Renal cortex interstitium (tissue), 15 donors: ENCODE data around the gene TAF1L. TPM values are rescaled to one million over a fixed set of nuclear protein-coding genes. Genes with fewer than 3 reads are reported as not detected.
"Not testable (repeated sequence)": the region's sequence is repeated elsewhere in the genome, so short reads cannot be mapped to it uniquely, and the experiment has no call there.

ENCODE experiments used
- DNase-seq, 11 donors: peaks; one replicate each; pipeline ENCODE4 v3.0.0-alpha.2; 2013; ENCODE audit warnings: low read depth in 9 of 11, low spot score in 4 of 11; ENCODE audit errors: extremely low read depth in 1 of 11
- long read RNA-seq, 16 experiments: transcript quantifications; one replicate each; lab custom pipeline, GENCODE V29; 2026
- polyA plus RNA-seq, 3 donors: library from polyadenylated mRNA; unstranded; fragments of 120-200 nt; gene quantifications; one replicate each; pipeline ENCODE4 v1.2.1, GENCODE V29; 2013; ENCODE audit not compliant: insufficient read length in 3 of 3

The TAF1L gene, protein sequence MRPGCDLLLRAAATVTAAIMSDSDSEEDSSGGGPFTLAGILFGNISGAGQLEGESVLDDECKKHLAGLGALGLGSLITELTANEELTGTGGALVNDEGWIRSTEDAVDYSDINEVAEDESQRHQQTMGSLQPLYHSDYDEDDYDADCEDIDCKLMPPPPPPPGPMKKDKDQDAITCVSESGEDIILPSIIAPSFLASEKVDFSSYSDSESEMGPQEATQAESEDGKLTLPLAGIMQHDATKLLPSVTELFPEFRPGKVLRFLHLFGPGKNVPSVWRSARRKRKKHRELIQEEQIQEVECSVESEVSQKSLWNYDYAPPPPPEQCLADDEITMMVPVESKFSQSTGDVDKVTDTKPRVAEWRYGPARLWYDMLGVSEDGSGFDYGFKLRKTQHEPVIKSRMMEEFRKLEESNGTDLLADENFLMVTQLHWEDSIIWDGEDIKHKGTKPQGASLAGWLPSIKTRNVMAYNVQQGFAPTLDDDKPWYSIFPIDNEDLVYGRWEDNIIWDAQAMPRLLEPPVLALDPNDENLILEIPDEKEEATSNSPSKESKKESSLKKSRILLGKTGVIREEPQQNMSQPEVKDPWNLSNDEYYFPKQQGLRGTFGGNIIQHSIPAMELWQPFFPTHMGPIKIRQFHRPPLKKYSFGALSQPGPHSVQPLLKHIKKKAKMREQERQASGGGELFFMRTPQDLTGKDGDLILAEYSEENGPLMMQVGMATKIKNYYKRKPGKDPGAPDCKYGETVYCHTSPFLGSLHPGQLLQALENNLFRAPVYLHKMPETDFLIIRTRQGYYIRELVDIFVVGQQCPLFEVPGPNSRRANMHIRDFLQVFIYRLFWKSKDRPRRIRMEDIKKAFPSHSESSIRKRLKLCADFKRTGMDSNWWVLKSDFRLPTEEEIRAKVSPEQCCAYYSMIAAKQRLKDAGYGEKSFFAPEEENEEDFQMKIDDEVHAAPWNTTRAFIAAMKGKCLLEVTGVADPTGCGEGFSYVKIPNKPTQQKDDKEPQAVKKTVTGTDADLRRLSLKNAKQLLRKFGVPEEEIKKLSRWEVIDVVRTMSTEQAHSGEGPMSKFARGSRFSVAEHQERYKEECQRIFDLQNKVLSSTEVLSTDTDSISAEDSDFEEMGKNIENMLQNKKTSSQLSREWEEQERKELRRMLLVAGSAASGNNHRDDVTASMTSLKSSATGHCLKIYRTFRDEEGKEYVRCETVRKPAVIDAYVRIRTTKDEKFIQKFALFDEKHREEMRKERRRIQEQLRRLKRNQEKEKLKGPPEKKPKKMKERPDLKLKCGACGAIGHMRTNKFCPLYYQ (N-terminal part only)
- under 1 TPM; 0.08 to 0.15 (median 0.09) TPM for polyA plus RNA-seq
- long read RNA-seq, donor 1: 0 reads
- long read RNA-seq, donor 2, full-length matches to known transcripts: 2 of 2 reads
- long read RNA-seq, donor 2, partial matches to known transcripts: 0 of 2 reads
- long read RNA-seq, donor 2, other reads (novel, unspliced or antisense): 0 of 2 reads
- long read RNA-seq, donor 3: 0 reads
- long read RNA-seq, donor 4: 0 reads
- long read RNA-seq, donor 5: 0 reads
- long read RNA-seq, donor 6: 0 reads
- long read RNA-seq, donor 7: 0 reads
- long read RNA-seq, donor 8, full-length matches to known transcripts: 1 of 1 reads
- long read RNA-seq, donor 8, partial matches to known transcripts: 0 of 1 reads
- long read RNA-seq, donor 8, other reads (novel, unspliced or antisense): 0 of 1 reads
- long read RNA-seq, donor 9: 0 reads
- long read RNA-seq, donor 10: 0 reads
- long read RNA-seq, donor 11: 0 reads
- long read RNA-seq, donor 12: 0 reads
- long read RNA-seq, donor 13: 0 reads
- long read RNA-seq, donor 14: 0 reads
- long read RNA-seq, donor 15: 0 reads
- long read RNA-seq, donor 16, full-length matches to known transcripts: 1 of 1 reads
- long read RNA-seq, donor 16, partial matches to known transcripts: 0 of 1 reads
- long read RNA-seq, donor 16, other reads (novel, unspliced or antisense): 0 of 1 reads

DNA sequence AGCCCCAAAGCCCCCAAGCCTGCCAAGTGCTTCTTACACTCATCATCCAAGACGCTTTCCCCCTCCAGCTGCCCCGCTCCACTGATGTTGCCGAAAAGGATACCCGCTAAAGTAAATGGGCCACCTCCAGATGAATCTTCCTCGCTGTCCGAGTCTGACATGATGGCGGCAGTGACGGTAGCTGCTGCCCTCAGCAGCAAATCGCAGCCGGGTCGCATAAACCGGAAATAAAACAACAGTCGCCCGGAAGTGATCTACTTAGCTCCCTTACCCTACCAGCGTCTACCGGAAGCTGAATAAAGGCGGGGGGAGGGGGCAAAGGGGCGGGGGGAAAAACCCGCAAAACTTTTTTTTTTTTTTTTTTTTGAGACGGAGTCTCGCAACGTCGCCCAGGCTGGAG is at the start of gene TAF1L:
TAF1L (minus strand) TSS at position 308 of the 400 bp plus-strand sequence; CDS start at position 218, 90 bp downstream.
- DNase-seq: no peak

DNA sequence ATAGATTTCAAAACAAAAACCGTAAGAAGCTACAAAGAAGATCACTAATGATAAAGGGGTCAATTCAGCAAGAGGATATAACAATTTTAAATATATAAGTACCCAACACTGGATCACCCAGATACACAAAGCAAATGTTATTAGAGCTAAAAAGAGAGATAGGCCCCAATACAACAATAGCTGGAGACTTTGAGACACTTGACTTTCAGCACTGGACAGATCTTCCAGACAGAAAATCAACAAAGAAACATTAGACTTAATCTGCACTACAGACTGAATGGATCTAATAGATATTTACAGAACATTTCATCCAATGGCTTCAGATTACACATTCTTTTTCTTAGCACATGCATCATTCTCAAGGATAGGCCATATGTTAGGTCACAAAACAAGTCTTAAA is 46.3 kb upstream of the TAF1L start:
- DNase-seq: no peak

DNA sequence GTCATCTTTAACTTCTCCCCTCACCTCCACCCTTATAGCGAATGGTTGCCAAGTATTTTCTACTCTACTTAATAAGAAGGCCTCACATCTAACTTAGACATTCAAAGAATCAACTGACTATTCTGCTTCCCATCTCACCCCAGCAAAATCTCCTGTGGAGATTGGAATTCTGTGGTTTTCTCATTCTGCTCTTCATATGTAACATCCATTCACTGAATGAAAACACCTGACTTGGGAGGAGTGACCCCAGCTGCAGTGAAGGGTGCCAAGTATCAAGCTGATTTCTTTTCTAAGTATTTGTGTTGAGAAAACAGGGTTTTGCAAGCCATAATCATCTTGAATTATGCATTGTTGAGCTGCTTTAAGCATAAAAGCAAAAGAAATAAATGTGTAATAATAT is 42.5 kb upstream of the TAF1L start:
- no peak for DNase-seq

DNA sequence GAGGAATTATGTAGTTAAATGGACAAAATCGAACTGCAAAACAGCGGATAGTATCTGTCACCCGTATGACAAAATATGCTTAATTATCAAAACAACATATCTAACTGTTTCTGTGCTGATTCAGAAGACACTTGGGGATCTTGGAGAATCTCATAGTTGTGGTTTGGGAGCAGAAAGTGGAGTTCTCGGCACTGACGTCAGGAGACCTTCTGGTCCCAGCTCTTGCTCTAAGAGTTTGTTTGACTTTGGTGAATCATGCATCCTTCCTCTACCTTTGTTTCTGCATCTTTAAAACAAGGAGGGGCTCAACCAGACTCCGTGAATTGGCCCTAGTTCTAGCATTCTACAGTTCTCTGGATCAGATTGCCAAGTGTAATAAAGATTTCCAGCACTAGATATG is 37.0 kb upstream of the TAF1L start:
- DNase-seq: no peak

DNA sequence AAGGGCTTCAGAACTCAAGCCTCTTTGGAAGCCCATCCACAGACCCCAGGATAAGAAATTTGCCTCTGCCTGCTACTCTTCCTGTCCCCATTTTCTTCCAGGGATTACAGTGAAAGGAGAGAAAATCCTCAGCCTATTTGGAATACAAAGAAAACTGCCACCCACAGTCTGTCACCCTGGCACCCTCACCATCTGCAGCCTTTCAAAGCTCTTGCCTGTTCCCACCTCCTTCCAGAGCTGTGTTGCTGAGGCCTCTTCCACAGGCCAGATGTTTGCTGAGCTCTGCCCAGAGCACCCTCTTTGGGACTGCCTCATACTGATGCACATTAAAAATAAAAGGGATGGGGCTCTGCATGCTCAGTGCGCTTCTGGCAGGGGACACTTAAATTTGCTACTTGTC is 35.9 kb upstream of the TAF1L start:
- no peak for DNase-seq

DNA sequence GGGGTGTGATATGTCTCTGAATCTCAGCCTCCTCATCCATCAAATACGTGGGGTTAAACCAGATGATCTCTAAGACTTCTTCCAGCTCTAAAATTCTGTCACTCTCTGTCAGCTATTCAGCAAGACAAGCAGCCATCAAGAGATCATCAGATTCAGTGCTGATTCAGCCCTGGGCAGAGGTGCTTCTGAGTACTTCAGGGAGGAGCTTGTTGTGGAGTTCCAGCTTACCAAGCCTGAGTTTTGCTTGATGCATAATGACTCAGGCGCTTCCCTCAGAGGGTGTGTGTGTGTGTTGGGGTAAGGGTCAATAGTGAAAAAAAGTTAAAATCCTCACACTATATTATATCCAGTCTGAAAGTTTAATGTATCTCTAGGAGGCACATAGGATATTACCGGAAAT is 29.6 kb upstream of the TAF1L start:
- no peak for DNase-seq

DNA sequence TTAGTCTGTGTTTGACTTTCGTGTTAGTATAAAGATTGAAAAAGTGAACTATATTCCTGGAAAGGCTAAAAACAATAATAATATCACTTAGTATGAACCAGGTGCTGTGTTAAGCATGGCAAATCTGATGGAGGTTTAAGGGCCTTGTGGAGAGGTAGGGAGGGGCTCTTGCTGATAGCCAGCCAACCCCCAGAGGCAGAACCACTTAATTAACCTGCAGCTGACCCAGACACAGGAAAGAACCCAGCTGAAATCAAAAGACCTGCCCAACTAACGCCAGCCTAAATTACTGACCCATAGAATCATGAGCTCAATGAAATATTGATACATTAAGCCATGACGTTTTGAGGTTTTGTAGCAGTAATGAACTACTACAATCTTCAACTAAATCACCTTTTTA is 28.3 kb upstream of the TAF1L start:
- DNase-seq: no peak

DNA sequence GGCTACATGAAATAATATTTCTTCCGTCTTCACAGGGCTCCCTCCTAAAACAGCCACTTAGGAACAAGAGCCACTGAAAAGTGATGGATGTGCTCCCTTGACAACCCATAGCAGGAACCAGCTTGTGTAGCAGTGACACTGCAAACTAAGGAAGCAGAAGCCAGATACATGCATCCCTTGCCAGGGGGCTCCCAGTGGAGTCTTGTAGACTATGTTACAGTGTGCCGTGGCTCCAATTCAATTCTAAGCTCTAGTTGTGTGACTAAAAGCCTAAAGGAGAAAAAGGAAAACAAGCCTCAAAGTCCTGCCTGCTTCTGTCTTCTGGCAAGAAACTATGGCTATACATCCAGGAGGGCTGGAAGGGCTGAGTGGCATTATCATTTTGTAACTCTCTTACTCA is 12.2 kb upstream of the TAF1L start:
- DNase-seq: no peak

DNA sequence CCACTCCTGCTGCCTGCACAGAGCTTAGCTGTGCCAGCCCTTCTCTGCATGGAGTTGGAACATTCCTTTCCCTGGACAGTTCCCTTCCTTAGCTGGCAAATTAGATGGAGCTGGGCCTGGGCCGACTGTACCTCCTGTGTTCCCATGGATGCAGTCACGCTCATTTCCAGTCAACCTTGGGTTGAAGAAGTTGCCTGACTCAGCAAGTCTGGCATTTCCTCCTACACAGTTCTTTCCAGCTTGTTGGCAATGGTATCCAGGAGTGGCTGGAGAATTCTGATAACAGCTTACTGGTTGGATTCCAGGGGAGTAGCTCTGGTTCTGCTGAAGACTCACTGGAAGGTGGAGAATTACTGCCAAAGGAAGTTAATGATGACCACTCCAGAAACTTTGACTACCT is 9.2 kb upstream of the TAF1L start:
- DNase-seq: no peak

DNA sequence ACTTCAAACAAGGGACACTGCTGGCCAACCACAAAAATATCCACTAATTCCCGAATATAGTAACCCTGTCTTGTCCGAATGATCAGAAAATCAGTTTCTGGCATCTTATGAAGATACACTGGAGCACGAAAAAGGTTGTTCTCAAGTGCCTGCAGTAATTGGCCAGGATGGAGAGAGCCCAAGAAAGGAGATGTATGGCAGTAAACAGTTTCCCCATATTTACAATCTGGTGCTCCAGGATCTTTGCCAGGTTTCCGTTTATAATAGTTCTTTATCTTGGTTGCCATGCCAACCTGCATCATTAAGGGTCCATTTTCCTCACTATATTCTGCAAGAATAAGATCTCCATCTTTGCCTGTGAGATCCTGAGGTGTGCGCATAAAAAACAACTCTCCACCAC is 2.3 kb downstream of the TAF1L start:
- DNase-seq: not testable (repeated sequence)

DNA sequence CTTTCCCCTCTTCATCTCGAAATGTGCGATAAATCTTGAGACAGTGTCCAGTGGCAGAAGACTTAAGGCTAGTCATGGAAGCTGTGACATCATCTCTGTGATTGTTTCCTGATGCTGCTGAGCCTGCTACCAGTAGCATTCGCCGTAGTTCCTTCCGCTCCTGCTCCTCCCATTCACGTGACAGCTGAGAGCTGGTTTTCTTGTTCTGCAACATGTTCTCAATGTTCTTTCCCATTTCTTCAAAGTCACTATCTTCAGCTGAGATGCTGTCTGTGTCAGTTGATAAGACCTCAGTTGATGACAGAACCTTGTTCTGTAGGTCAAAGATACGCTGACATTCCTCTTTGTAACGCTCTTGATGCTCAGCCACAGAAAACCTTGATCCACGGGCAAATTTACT is 3.5 kb downstream of the TAF1L start:
- no peak for DNase-seq

DNA sequence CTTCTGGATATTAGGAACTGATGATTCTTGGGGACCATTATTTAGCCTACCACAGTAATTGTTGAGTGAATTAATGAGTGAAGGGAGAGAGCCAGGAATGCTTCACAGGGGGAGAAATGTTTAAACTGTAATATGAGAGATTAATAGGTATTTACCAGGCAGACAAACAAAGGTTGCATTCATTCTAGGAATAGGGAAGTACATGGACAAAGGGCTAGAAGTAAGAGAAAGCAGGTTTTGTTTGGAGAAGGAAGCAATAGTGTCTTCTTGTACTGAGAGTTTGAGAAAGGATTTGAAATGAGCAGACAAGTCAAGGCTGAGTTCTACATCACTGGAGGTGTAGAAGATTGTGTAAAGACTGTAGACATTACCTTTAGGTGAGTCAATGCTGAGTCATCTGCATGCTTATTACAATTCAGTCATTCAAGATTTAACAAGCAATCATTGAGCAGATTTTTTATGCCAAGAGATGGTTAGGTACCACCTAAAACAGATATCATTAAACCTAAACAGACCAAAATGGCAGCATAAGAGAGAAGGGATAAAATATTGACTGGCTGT is 8.0 kb downstream of the TAF1L start:
- DNase-seq: no peak

DNA sequence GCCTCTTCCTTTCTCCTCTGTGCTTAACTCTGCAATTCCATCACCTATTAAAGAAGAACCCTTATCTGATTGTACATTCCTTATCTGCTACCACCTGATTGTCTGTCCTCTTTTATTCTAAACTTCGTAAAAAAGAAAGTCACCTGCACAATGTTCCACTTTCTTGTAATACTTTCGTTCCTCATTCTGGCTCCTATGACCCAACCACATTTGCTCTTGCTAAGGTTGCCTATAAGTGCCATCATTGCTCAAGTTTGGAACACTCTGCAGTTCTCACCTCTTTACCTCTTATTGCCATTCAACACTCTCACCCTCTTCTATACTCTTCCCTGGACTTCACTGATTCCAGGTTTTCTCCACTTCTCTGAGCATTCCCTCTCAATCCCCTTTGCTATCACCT is 10.1 kb downstream of the TAF1L start:
- DNase-seq: no peak

DNA sequence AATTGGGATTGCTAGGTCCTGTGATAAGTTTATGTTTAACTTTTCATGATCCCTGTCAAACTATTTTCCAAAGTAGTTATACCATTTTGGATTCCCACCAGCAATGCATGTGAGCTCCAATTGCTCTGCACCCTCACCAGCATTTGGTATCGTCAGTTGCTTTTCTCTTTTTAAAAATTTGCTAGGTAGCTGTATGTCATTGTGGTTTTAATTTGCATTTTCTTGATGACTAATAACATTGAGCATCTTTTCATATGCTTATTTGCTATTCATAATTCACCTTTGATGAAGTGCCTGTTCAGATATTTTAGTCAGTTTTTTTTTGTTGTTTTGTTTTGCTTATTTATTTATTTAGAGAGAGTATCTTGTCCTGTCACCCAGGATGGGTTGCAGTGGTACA is 12.5 kb downstream of the TAF1L start:
- no peak for DNase-seq

DNA sequence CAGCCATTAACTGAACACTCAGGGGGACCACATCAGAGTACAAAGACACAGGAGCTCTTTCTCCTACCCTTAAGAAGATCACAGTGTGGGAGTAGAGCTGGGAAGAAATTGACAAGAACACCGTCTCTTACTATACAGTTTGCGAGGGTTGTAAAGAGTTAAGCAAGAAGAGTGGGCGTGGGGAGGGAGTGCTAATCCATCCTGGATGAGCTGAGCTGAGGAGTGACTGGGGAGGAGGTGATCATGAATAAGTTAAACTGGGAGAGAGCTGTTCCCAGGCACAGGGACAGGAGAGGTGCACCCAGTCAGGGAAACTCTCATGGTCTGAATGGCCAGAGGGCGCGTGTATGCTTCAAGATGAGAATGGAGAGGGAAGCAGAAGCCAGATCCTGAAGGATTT is 17.2 kb downstream of the TAF1L start:
- no peak for DNase-seq

DNA sequence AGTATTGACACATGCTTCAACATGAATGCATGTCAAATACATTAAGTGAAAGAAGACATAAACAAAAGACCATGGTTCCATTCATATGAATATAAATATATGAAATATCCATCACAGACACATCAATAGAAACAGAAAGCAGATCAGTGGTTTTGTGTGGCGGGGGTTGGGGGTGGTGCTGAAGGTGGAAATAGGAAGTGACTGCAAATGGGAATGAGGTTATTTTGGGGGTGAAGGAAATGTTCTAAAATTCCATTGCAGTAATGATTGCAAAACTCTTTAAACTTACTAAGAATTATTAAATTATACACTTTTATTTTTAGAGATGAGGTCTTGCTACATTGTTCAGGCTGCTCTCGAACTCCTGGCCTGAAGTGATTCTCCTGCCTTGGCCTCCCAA is 28.7 kb downstream of the TAF1L start:
- DNase-seq: no peak

DNA sequence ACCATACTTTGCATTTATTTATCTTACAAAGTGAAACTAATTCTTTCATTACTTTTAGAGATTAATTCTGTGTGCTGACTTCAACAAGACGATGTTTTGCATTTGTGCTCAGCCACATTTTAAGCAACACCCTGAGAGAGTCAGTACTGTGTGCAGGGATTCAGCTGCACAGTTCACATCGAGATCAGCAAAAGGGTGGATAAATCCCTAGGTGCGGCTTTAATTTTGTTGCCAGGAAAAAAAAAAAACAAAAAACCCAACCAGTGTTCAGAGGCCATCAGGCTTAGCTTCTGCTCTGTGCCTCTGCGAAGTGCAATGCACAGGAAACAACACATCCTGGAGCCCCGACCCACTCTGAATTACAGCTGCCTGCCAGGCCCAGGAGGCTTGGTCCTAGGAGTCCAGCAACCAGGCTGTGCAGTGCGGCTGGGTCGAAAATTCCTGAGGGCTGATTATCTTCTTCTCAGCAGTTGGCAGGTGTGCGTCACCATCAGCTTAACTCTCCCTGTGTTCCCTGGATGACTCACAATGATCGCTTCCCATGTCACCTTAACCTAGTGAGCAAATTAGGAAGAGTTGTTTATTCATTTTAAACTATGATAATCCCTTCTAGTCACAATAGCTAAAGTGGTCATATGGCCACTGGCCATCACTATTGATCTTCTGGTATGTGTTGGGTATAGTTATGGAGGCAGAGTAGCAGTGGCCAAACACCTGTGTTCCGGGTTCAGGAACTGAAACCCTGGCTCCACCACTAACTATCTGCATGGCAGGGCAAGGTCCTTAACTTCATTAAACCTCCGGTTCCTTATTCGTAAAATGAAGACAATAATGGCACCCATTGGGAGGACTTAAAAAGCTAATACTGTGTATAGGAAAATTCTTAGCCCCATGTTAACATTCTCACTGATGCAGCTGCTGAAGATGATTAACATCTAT is 31.3 kb downstream of the TAF1L start:
- DNase-seq: no peak
